ENCODE data around the gene CD44.

DNA sequence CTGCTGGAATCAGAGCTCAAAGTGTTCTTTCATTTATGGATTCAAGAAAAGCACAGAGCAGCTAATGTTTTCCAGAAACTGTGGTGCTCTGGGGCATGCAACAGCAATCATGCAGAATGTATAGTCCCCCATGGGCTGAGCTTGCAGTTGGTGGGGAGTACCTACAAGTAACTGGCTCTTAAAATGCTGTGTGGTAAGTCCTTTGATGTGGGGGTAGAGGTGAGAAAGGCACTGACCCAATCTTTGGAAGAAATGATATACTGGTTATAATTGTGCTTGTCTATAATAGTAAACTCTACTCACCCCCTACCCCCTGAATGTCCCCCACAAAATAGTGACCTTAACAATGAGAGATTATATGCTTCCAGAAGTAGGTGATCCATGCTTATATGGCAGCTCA, 29.1 kb upstream of the CD44 start:
- no peak for TF ChIP-seq TAF1 (IDR thresholded peaks at IDR 0.05; ENCODE audit: borderline replicate concordance, low read depth, low read length)
- TF ChIP-seq, protein P1, sequence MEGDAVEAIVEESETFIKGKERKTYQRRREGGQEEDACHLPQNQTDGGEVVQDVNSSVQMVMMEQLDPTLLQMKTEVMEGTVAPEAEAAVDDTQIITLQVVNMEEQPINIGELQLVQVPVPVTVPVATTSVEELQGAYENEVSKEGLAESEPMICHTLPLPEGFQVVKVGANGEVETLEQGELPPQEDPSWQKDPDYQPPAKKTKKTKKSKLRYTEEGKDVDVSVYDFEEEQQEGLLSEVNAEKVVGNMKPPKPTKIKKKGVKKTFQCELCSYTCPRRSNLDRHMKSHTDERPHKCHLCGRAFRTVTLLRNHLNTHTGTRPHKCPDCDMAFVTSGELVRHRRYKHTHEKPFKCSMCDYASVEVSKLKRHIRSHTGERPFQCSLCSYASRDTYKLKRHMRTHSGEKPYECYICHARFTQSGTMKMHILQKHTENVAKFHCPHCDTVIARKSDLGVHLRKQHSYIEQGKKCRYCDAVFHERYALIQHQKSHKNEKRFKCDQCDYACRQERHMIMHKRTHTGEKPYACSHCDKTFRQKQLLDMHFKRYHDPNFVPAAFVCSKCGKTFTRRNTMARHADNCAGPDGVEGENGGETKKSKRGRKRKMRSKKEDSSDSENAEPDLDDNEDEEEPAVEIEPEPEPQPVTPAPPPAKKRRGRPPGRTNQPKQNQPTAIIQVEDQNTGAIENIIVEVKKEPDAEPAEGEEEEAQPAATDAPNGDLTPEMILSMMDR (IDR thresholded peaks at IDR 0.05) = no peak
- TF ChIP-seq EP300 (IDR thresholded peaks at IDR 0.05; ENCODE audit: borderline replicate concordance in 1 of 2, low read depth in 1 of 2, low read length in 1 of 2) = no peak
- no peak for TF ChIP-seq CHD2 (IDR thresholded peaks at IDR 0.05; ENCODE audit: low read length, partially characterized antibody)
- TF ChIP-seq POLR2AphosphoS5 (IDR thresholded peaks at IDR 0.05; ENCODE audit: low read depth, low read length) = no peak
- TF ChIP-seq, protein P2, sequence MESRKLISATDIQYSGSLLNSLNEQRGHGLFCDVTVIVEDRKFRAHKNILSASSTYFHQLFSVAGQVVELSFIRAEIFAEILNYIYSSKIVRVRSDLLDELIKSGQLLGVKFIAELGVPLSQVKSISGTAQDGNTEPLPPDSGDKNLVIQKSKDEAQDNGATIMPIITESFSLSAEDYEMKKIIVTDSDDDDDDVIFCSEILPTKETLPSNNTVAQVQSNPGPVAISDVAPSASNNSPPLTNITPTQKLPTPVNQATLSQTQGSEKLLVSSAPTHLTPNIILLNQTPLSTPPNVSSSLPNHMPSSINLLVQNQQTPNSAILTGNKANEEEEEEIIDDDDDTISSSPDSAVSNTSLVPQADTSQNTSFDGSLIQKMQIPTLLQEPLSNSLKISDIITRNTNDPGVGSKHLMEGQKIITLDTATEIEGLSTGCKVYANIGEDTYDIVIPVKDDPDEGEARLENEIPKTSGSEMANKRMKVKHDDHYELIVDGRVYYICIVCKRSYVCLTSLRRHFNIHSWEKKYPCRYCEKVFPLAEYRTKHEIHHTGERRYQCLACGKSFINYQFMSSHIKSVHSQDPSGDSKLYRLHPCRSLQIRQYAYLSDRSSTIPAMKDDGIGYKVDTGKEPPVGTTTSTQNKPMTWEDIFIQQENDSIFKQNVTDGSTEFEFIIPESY (IDR thresholded peaks at IDR 0.05; ENCODE audit: borderline replicate concordance, low read depth) = no peak
- TF ChIP-seq EZH2phosphoT487 (IDR thresholded peaks at IDR 0.05; ENCODE audit: borderline replicate concordance, low read depth) = no peak
- TF ChIP-seq MXI1 (IDR thresholded peaks at IDR 0.05; ENCODE audit: low read depth, low read length) = no peak
- TF ChIP-seq JUND (IDR thresholded peaks at IDR 0.05) = no peak
- TF ChIP-seq, protein P3, sequence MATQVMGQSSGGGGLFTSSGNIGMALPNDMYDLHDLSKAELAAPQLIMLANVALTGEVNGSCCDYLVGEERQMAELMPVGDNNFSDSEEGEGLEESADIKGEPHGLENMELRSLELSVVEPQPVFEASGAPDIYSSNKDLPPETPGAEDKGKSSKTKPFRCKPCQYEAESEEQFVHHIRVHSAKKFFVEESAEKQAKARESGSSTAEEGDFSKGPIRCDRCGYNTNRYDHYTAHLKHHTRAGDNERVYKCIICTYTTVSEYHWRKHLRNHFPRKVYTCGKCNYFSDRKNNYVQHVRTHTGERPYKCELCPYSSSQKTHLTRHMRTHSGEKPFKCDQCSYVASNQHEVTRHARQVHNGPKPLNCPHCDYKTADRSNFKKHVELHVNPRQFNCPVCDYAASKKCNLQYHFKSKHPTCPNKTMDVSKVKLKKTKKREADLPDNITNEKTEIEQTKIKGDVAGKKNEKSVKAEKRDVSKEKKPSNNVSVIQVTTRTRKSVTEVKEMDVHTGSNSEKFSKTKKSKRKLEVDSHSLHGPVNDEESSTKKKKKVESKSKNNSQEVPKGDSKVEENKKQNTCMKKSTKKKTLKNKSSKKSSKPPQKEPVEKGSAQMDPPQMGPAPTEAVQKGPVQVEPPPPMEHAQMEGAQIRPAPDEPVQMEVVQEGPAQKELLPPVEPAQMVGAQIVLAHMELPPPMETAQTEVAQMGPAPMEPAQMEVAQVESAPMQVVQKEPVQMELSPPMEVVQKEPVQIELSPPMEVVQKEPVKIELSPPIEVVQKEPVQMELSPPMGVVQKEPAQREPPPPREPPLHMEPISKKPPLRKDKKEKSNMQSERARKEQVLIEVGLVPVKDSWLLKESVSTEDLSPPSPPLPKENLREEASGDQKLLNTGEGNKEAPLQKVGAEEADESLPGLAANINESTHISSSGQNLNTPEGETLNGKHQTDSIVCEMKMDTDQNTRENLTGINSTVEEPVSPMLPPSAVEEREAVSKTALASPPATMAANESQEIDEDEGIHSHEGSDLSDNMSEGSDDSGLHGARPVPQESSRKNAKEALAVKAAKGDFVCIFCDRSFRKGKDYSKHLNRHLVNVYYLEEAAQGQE (IDR thresholded peaks at IDR 0.05; ENCODE audit: low read depth, low read length) = no peak
- TF ChIP-seq, protein P4, sequence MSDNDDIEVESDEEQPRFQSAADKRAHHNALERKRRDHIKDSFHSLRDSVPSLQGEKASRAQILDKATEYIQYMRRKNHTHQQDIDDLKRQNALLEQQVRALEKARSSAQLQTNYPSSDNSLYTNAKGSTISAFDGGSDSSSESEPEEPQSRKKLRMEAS (IDR thresholded peaks at IDR 0.05; ENCODE audit: low read depth) = no peak
- TF ChIP-seq, protein P5, sequence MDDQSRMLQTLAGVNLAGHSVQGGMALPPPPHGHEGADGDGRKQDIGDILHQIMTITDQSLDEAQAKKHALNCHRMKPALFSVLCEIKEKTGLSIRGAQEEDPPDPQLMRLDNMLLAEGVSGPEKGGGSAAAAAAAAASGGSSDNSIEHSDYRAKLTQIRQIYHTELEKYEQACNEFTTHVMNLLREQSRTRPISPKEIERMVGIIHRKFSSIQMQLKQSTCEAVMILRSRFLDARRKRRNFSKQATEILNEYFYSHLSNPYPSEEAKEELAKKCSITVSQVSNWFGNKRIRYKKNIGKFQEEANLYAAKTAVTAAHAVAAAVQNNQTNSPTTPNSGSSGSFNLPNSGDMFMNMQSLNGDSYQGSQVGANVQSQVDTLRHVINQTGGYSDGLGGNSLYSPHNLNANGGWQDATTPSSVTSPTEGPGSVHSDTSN (IDR thresholded peaks at IDR 0.05) = no peak
- no peak for TF ChIP-seq YY1 (IDR thresholded peaks at IDR 0.05; ENCODE audit: low read depth)
